ENCODE data around the gene ALDOA.

The ALDOA gene

DNA sequence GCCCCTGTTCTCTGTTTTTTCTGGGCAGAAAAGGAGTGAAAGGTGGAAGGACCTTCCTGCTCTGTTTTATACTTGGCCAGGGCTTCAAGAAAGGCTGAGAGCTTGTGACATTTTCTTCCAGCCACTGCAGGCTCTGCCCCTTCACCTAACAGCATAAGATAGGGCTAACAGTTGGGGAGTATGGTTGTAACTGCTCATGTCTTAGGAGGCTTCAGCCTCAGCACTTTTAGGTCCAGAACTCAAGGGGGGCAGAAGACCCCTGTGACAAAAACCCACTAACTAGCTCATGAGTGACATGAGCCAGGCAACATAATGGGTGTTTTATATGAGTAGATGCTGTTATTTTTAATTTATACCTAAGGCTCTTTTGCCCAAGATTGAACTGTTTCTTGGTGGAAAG is 4.9 kb downstream of the ALDOA start:
- DNase-seq = no peak

DNA sequence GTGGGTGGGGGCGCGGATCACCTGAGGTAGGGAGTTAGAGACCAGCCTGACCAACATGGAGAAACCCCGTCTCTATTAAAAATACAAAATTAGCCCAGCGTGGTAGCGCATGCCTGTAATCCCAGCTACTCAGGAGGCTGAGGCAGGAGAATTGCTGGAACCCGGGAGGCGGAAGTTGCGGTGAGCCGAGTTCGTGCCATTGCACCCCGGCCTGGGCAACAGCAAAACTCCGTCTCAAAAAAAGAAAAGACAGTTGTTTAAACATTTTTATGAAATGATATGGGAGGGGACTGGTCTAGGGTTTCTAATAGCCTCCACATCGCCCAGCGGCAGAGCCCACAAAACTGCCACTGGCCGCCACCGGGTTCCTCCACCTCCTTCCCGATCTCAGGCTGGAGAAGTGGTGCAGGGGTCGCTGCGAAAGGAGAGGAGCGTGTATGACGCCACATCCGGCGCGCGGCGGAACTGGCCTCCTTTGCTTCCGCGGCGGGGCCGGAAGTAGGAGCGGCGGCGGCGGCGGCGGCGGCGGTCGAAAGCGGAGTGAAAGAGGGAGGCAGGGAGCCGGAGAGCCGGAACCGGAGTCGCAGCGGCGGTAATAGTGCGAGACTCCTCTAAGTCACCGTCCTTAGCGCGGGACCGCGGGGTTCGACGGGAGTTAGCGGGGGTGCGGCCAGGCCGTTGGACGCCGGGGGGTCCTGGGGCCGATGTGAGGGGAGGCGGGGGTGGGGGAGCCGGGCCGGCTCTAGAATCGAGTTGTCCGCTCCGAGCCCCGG is 10.1 kb downstream of the ALDOA start, which contains the start of gene PPP4C:
Gene PPP4C, plus strand, starts transcription at position 492 of the 773 bp plus-strand sequence. CDS start 384 bp downstream, outside the sequence.
- peak; percentile 79 to 82 for DNase-seq

GRCh38 chr16:30076276-30076791 is 10.8 kb downstream of the ALDOA start:
- no peak for DNase-seq

DNA sequence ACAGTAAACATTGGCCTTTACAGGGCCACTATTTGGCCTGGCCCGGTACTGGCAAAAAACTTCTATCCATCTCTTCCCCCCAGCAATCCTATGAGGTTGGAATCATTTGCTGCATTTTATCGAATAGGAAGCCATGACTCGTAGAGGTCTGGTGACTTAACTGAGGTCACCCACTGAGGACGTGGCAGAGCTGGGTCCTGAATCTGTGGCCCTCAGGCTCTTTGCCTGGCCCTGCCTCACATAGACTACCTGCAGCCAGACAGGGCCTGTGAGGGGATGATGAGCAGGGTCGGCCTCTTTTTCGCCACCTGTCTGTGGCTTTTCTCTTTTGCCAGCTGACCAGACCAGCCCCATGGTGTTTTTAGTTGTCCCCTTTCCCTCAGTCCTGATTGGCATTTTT is 12.1 kb downstream of the ALDOA start:
- DNase-seq = no peak

- no peak for DNase-seq
Measured at GRCh38 chr16:30078744-30079143, 13.2 kb downstream of the ALDOA start.

DNA sequence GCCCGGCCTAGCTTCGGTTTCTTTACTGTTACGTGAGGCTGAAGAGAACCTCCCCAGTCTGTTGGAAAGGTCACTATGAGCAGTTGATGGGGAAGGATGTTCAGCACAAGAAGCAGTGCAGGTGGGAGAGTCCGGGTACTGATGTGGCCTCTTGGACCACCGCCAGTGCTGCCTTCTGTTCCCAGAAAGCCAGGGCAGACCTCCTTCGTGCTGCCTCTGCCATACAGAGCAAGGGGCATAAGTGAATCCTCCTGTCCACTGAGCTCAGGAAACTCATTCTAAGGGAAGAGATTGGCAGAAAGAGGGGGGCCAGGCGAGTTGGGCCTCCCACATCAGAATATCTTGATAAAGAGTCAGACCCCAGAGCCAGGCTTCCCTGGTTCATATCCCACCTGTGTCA is 13.9 kb downstream of the ALDOA start:
- no peak for DNase-seq

- no peak for DNase-seq
Measured at GRCh38 chr16:30082545-30083090, 17.1 kb downstream of the ALDOA start.

DNA sequence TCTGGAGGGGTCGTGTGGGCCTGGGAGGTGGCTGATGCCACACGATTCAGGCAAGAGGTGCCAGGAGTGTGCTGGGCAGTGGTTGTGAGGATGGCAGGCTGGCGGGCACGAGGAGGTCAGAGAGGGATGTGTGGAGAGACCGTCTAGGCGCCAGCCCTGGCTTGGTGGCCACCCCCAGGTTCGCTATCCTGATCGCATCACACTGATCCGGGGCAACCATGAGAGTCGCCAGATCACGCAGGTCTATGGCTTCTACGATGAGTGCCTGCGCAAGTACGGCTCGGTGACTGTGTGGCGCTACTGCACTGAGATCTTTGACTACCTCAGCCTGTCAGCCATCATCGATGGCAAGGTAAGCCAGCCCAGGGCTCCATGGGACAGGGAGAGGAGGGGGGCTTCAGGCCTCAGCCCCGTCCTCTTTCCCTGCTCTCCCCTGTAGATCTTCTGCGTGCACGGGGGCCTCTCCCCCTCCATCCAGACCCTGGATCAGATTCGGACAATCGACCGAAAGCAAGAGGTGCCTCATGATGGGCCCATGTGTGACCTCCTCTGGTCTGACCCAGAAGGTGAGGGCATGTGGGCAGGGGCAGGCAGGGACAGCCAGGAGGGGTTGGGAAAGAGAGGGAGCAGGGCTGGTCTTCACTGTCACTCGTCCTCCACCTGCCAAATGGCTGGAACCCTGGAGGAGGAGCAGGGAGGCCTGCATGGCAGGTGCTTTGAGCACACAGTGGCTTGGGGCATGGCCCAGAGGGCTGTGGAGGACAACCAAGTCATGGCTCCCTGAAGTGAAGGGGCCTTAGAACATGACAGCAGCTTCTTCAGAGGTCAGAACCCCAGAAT is 17.9 kb downstream of the ALDOA start:
- DNase-seq = no peak

- no peak for DNase-seq
Measured at GRCh38 chr16:30084096-30084815, 18.7 kb downstream of the ALDOA start.

DNA sequence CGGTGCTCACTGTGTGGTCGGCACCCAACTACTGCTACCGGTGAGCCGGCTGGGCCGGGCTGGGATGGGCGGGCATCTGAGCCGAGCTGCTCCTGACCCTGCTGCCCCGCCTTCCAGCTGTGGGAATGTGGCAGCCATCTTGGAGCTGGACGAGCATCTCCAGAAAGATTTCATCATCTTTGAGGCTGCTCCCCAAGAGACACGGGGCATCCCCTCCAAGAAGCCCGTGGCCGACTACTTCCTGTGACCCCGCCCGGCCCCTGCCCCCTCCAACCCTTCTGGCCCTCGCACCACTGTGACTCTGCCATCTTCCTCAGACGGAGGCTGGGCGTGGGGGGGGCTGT is 19.2 kb downstream of the ALDOA start:
- no peak for DNase-seq

- no peak for DNase-seq
Measured at GRCh38 chr16:30085247-30085646, 19.7 kb downstream of the ALDOA start.

DNA sequence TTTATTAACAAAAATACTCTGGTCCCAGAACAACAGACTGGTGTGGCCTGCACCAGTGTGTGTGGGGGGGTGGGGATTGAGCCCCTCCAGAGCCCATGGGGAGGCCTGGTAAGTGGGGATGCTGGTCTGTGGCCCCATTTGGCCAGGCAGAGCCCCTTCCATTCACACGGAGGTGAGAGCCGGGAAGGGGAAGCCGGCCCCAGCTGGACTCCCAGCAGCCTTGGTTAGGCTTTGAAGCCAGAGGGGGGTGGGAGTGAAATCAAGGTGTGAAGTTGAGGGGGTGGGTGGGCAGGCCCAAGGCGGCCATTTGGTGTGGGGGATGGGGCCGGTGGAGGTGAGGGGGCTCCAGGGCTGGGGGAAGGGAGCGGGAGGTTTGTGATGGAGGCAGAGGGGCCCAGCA is 20.3 kb downstream of the ALDOA start:
- DNase-seq = no peak

DNA sequence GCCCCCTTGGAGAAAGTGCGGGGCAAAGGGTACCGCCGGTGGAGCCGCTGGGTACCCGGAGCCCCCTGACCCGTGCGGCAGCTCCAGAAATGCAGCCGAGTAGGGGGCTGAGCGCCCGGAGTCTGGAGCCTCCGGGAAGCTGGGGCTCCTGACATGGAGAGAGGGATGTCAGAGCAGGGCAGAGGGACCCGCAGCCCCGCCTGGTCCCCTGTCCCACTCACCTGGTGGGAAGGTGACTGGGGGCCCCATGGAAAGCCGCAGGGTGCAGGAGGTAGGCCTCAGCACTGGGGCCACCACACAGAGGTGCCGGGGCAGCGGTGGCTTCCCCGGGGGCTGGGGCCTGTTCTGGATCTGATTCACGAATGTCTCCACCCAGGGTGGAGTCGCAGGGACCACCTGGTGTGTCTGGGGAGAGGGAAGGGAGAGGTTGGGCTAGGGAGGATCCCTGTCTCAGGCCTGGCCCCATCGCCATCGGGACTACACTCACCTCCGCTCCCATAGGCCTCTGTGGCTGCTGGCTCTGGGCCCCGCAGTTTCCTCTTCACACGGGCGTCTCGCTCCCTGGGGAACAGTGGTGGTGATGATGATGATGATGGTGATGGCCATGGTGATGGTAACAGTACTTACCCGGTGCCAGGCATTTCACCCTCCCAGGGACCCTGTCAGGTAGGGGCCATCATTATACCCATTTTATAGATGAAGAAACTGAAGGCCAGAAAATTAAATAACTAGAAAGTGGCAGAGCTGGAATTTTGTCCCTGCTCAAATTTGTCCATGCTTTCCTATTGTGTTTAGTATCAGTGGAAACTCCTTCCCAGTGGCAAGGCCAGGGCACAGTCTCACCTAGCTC is 21.0 kb downstream of the ALDOA start:
- DNase-seq = no peak

DNA sequence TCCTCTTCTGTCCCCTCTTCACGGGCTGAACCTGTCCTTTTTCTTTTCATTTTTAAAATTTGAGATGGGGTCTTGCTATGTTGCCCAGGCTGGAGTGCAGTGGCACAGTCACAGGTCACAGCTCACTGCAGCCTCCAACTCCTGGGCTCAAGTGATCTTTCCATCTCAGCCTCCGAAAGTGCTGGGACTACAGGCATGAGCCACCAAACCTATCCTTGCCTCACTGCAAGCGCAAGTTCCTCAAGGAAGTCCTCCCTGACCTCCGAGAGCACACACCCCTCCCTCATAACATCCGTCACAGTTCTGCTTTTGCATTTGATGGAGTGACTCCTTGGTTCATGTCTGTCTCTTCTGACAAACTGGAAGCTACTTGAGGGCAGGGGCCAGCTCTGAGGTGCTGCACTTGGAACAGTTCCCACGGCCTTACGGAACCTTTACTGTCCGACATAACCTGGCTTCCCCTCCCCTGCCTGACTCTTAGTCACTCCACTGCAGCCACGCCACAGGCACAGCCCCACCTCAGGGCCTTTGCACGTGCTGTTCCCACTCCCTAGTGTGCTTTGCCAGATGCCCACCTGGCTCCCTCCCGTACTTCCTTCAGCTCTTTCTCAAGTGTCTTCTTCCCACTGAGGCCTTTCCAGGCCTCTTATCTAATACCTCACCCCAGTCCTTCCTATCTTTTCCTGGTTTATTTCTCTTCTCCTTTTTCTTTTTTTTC is 21.8 kb downstream of the ALDOA start:
- peak; percentile 25 to 77 for DNase-seq

DNA sequence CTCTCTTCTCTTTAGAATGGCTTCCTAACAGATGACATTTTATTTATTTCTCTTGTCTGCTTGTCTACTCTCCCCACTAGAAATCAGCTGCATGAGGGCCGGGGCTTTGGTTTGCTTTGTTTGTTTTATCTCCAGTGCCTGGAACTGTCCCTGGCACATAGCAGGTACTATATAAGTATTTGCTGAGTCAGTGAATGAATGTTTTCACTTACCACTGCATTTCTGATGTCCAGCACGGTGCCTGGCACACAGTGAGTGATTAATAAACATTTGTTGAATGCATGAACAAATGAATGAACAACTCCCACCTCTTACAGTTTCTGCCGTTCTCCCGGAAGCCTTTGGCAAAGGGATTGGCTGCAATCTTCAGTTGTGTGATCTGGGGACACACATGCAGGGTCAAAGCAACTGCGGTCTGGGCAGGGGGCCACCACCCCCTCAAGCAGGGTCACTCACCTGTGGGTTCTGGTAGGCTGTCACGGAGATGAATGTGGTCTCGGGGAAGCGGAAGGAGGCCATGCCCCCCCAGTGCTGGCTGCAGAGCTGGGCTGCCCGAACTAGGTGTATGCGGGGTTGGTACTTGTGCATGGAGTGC is 22.8 kb downstream of the ALDOA start:
- DNase-seq = no peak

DNA sequence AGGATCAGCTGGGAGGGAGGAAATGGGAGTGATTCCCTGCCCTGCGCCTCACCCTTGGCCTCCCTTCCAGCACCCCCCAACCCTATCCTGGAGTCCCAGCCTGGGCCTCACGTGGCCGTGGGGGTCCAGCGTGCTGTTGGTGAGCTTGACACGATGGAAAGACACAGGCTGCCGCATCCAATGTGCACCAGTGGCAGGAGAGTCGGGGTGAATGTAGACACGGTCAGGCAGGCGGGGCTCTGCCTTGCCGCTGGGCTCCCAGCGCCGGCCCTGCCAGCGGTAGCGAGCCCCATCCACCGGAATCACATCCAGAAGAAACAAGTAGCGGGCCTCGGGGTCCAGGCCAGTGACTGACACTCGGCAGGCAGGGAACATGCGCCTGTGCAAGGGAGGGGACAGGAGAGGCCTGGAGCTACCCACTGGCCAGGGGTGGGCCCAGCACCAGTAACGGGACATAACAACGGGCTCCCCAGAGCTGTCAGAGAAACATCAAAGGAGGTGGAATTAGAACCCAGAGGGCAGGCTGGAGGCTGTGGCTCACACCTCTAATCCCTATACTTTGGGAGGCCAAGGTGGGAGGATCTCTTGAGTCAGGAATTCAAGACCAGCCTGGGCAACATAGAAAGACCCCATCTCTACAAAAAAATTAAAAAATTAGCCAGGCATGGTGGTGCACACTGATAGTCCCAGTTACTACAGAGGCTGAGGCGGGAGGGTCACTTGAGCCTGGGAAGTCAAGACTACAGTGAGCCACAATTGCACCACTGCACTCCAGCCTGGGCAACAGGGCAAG is 23.5 kb downstream of the ALDOA start:
- no peak for DNase-seq

DNA sequence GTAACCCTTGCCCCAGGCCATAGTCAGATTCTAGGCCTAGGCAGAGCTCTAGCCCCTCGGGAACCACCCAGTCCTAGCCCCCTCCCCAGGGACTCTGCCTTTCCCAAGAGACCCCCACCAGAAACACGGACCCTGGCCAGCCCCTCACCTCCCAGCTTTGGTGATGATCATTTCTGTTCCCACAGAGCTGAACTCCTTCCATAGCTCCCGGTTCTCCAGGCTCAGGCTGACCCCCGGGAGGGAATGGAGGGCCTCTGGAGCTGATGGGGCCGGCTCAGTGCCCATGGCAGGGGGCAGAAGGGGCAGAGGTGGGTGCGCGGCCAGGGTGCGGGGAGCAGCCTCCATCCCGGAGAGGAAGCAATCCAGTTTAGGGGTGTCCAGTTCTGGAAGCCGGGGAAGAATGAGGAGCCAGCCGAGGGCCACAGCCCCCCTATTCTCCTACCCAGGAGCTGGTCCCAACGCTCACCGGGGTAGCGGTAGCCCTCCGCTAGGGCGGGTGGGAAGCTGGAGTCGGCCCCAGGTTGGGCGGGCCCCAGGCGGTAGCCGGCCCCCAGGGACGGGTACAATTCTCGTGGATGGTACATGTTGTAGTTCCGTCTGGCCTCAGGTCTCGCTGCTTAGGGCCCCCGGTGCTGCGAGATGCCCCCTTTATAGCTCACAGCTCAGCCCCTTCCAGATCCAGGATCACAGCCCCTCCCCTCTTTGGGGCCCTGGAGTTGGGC is 25.2 kb downstream of the ALDOA start:
- no peak for DNase-seq

DNA sequence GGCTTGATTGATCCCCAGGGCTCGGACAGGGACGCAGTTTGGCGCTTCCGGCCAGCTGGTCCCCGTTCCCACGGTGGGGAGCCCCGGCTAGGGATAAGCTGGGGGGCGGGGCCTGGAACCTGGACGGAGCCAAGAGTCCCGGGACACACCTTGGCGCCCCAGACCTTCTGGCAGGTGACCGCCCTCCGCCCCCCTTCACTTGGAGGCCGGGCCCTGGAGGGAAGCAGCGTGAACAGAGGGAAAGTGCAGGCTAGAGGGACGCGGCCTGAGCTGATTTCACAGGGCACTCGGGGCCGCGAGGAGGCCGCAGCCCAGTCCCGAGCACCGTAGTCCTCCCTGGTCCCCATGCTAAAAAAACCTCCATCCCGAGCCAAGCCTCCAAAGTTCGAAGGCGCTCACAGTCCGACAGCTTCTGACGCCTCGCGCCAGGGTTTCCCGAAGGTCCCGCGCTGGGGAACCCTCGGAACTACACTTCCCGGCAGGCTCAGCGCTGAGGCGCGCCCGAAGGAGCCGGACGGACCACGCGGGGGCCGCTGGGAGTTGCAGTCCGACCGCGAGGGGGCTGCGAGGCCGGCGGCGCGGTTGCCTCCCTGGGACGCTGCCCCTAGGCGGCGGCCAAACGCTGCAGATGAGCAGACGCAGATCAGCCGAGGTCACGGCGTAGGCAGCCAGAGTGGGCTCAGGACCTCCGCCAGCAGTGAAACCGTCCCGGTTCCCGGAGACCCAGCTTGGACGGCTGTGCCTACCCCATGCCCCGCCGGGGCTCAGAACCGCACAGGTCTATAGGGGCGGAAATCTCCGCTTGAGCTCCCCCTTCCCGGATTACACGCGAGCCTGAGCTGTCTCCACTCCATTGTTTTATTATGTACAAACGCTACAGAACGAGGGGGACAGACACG is 26.2 kb downstream of the ALDOA start, which contains the start of gene TBX6:
Gene TBX6, minus strand, starts transcription at position 451 of the 899 bp plus-strand sequence. CDS start 731 bp downstream, outside the sequence.
- DNase-seq = peak; percentile 77 to 80
